HG03469 (cell line): ENCODE results near the gene CSRP1.

Experiments
- ATAC-seq: cut with Tn5 transposase; IDR thresholded peaks from one replicate; pipeline ENCODE4 v1.9.1; 2021; ENCODE audit warnings: mild to moderate bottlenecking, moderate library complexity, moderate number of reproducible peaks; ENCODE audit not compliant: unreplicated experiment

Gene CSRP1

GRCh38 chr1:201513498-201514243 lies 6.7 kb upstream of the CSRP1 start:
- no peak for ATAC-seq

DNA sequence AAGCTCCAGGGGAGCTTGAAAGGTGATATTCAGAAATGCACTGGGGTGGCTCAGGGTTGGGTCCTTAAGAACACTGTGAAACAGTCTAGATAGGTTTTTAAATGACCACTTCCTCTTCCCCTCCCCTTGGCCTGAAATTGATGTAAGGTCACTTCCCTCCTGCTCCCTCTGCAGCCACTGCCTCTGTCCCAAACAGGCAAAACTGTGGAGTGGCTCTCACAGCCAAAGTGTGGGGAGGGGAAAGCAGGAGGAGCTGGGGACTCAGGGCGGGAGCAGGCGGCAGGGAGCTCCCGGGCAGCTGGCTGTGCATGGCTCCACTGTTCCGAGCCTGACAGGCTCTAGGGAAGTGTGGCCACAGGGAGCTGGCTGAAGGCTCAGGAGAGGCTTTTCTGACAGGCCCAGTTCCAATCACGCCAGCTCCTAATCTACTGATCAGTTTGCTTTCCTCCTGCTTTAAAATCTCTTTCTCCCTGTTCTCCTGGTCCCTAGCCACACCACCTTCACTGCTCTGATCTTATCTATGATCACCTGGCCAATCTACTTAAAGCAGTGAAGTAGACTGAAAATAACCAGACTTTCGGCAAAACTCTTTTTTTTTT lies 5.1 kb upstream of the CSRP1 start:
- no peak for ATAC-seq

DNA sequence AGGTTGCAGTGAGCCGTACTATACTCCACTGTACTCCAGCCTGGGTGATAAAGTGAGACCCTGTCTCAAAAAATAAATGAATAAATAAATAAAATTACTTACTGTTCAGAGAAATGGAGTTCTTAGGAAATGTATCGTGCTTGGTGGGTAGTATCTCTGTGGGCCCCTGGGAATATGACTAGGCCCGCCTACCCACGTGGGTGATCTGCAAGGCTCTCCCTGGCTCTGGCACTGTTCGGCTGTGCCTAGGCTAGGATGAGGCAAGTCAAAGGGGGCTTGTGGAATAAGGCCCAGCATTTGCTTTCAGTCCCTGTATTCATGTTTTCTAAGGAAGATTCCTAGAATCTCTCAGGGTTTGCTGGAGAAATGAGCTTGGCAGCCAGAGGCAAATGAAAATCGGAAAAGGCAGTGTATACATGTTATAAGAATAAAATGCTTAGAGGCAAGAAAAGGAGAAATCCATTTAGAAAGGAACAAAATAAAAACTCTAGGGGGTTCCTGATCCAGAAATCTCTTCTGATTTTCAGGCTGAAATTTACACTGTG lies 4.5 kb upstream of the CSRP1 start:
- ATAC-seq: no peak

DNA sequence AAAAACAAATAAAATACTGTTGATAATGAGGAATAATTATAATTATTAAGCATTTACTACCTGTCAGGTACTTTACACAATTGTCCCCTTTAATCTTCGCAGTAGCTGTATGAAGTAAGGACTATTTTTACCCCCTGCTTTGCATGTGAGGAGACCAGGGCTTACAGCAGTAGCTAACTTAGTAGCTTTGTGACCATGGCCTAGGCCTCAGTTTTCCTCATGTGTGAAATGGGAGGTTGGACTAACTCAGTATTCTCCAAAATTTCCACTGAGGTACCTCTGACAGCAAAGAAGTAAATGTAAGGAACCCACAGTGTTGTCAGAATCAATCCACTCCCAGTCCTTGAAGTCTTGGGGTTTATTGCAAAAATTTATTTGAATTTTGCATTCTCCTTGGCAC lies 3.8 kb upstream of the CSRP1 start:
- no peak for ATAC-seq

GRCh38 chr1:201509601-201510374 lies 2.9 kb upstream of the CSRP1 start:
- ATAC-seq: no peak

GRCh38 chr1:201508809-201509208 lies 1.9 kb upstream of the CSRP1 start:
- no peak for ATAC-seq

DNA sequence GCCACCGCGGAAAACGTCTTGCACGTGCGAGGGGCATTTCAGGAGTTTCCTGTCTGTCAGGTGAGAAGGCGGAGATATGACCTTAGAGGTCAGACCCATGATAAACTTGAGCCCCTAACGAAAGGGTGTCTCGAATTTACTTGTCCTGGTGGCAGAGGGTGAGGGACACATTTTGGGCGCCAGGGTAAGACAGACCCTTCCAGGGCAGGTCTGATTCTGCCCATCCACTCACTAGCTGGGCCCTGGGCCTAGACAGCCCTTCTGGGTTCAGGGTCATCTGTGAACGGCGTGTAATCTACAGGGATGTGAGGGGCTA lies 395 bp upstream of the CSRP1 start:
- no peak for ATAC-seq

GRCh38 chr1:201506092-201506491 lies 831 bp downstream of the CSRP1 start:
- ATAC-seq: no peak

GRCh38 chr1:201505503-201505890 lies 1.4 kb downstream of the CSRP1 start:
- ATAC-seq: no peak

DNA sequence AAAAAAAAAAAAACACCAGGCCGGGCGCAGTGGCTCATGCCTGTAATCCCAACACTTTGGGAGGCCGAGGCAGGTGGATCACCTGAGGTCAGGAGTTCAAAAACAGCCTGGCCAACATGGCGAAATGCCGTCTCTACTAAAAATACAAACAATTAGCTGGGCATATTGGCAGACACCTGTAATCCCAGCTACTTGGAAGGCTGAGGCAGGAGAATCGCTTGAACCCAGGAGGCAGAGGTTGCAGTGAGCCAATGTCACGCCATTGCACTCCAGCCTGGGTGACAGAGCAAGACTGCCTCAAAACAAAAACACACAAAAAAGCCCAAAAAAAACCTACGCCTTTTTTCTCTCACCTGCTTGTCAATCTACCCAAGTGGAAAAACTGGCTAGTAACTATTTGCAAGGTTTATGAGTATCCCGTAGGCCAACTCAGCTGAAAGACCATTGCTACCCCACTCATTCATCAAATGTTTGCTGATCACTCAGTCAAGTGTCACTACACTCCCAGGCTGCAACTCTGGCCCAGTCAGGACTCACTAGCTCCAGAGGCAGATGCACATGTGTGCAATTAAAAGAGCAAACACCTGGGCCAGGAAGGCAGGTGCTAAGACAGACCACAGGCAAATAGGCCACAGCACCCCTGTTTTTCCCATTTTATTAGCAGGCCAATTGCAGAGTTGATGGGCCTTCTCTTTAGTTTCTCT lies 2.0 kb downstream of the CSRP1 start:
- ATAC-seq: no peak

DNA sequence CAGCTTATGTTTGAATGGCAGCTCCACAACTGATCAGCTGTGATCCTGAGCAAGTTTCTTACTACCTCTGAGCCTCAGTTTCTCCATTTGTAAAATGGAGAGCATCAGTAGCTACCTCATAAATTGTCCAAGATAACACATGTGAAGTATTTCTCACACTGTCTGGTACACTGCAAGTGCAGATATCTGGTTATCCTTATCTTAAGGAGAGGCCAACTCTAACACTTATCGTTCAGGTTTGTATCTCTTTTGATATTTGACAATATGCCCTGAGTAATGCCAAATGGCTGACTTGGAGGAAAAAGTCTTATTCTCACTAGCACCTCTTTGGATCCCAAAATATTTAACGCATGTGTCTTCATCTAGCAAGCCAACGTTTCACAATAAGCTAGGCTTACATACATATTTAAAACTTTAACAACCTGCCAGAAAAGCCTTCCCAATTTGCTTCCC lies 2.7 kb downstream of the CSRP1 start:
- no peak for ATAC-seq

GRCh38 chr1:201503397-201504176 lies 3.3 kb downstream of the CSRP1 start:
- ATAC-seq: no peak

- no peak for ATAC-seq
Observed at GRCh38 chr1:201502511-201502857, 4.4 kb downstream of the CSRP1 start.

- ATAC-seq: no peak
Observed at GRCh38 chr1:201501812-201502510, 5.0 kb downstream of the CSRP1 start.

- ATAC-seq: no peak
Observed at GRCh38 chr1:201501144-201501543, 5.8 kb downstream of the CSRP1 start.

DNA sequence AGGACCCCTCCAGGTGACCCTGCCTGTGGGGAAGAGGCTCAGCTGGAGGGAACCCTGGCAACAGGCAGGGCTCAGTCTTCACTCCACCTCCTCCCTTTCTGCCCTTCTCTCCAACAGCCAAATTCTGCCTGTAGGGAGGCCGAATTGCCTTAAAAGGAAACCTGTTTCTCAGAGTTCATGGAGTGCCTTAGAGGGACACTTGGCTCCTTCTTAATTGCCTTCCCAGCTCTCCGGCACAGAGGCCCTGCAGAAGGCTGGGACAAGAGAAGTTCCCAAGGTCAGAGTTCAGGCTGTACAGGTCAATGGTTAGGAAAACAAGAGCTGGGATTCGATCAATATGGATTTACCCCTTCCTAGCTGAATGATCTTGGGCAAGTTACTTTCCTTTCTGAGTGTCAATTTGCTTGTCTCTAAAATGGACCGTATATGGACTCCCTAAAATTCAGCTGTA lies 6.2 kb downstream of the CSRP1 start:
- ATAC-seq: no peak

DNA sequence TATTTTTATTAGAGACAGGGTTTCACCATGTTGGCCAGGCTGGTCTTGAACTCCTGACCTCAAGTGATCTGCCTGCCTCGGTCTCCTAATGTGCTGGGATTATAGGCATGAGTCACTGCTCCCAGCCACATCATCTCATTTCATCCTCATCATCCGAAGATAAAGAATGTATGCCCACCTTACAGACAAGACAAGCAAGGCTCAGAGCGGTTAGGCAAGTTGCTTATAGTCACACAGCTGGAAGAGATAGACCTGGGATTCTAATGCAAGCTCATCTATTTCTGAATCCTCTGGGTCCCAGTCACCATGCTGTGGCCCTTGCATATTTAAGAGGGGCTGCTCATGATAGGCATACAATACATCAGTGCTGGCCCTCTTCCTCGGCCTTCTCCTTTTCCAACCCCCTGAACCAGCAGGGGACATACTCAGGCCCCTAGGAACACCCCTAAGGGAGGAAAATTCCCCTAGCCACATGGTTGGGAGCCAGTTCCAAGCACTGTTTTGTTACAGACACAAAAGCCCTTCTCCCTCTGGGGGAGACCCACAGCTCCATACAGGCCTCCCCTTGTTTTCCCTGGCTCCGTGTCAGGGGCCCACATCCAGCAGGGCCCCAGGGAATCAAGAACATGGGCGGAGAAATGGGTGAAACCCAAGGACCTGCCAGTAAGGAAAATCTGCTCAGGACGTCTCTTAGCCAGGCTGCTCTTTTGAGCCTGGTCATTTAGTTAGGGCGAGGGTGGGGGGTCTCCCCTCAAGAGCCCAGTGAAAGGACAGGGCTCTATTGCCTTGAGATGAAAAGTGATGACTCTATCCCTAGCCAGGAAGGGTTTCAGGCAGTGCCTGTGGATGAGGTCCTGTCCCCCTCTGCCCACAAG lies 6.9 kb downstream of the CSRP1 start:
- no peak for ATAC-seq

GRCh38 chr1:201499191-201499590 lies 7.7 kb downstream of the CSRP1 start:
- no peak for ATAC-seq

DNA sequence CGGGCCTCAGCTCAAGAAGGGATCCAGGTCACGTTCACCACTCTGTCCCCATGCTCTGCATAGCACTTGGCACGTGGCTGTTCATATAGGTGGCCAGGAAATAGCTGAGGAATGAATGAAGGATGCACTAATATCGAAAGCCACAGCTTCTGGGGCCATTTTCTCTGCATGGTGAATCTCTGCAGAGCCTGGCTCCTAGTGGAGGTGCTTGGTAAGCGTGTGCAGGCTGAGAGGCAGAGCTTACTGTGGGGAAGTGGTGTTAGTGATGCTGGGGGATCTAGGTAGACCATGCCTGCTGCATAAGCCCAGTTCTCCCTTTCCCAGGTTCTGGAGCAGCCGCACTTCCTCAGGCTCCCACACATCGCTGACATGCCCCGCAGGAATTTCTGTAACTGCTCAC lies 8.3 kb downstream of the CSRP1 start:
- no peak for ATAC-seq
